Kidney capillary endothelial cell (primary cell): ENCODE measurements around the gene RFX3.

ENCODE experiments used
- DNase-seq: peaks from one replicate; pipeline ENCODE4 v3.0.0-alpha.2; 2018; ENCODE audit warnings: low spot score

The RFX3 gene

GRCh38 chr9:3277200-3277599 is 248.6 kb downstream of the RFX3 start:
- DNase-seq, result no peak

- DNase-seq, result no peak
These were observed 254.2 kb downstream of the RFX3 start for GRCh38 chr9:3271581-3271980.

- no peak for DNase-seq
These were observed 254.6 kb downstream of the RFX3 start for GRCh38 chr9:3271157-3271556.

- DNase-seq, result no peak
These were observed 257.6 kb downstream of the RFX3 start for GRCh38 chr9:3268223-3268622.

- DNase-seq, result no peak
These were observed 262.1 kb downstream of the RFX3 start for GRCh38 chr9:3263698-3264097.

GRCh38 chr9:3262826-3263529 is 262.8 kb downstream of the RFX3 start:
- DNase-seq, result no peak

- no peak for DNase-seq
These were observed 264.3 kb downstream of the RFX3 start for GRCh38 chr9:3261484-3261883.

GRCh38 chr9:3256571-3257330 is 269.1 kb downstream of the RFX3 start:
- no peak for DNase-seq

GRCh38 chr9:3251309-3251708 is 274.5 kb downstream of the RFX3 start:
- DNase-seq, result no peak

GRCh38 chr9:3250741-3251140 is 275.1 kb downstream of the RFX3 start:
- no peak for DNase-seq

GRCh38 chr9:3247211-3247610 is 278.6 kb downstream of the RFX3 start:
- DNase-seq, result no peak

- DNase-seq, result no peak
These were observed 279.6 kb downstream of the RFX3 start for GRCh38 chr9:3246241-3246640.

GRCh38 chr9:3244963-3245653 is 280.7 kb downstream of the RFX3 start:
- DNase-seq, result no peak

- no peak for DNase-seq
These were observed 282.1 kb downstream of the RFX3 start for GRCh38 chr9:3243683-3244082.

GRCh38 chr9:3241290-3241689 is 284.5 kb downstream of the RFX3 start:
- DNase-seq, result no peak

- peak; percentile 57 for DNase-seq
These were observed 285.0 kb downstream of the RFX3 start for GRCh38 chr9:3240656-3241268.

GRCh38 chr9:3239240-3239639 is 286.6 kb downstream of the RFX3 start:
- no peak for DNase-seq

- no peak for DNase-seq
These were observed 287.6 kb downstream of the RFX3 start for GRCh38 chr9:3238236-3238635.

GRCh38 chr9:3237121-3237520 is 288.7 kb downstream of the RFX3 start:
- DNase-seq, result no peak

- DNase-seq, result no peak
These were observed 290.3 kb downstream of the RFX3 start for GRCh38 chr9:3235497-3235896.

- no peak for DNase-seq
These were observed 300.9 kb downstream of the RFX3 start for GRCh38 chr9:3224931-3225330.

- no peak for DNase-seq
These were observed 310.1 kb downstream of the RFX3 start for GRCh38 chr9:3215658-3216057.

GRCh38 chr9:3214741-3215140 is 311.1 kb downstream of the RFX3 start:
- DNase-seq, result no peak
